Breast epithelium (tissue), 4 donors: ENCODE results near the gene LIN7C. TPM values are rescaled to one million over a fixed set of nuclear protein-coding genes. Genes with fewer than 3 reads are reported as not detected.
"Not testable (repeated sequence)": the region's sequence is repeated elsewhere in the genome, so short reads cannot be mapped to it uniquely, and the experiment has no call there.

ENCODE experiments used
- DNase-seq, 2 donors: peaks; one replicate each; pipeline ENCODE4 v3.0.0-alpha.2; 2019; ENCODE audit warnings: low spot score in 2 of 2
- H3K27ac ChIP-seq, 2 donors: fragments of 200-600 bp; sonication (generic) in 1 of 2; one replicate each; pipeline ENCODE4 v1.5.1; 2016 to 2019; ENCODE audit warnings: mild to moderate bottlenecking in 1 of 2
- H3K27me3 ChIP-seq, 2 donors: fragments of 200-600 bp; sonication (generic) in 1 of 2; one replicate each; pipeline versions ENCODE4 v1.5.1 to v1.6.0; 2017 to 2019; ENCODE audit warnings: control low read depth in 1 of 2, mild to moderate bottlenecking in 1 of 2
- H3K36me3 ChIP-seq: fragments of 200-600 bp; one replicate; pipeline ENCODE4 v1.5.1; 2019
- H3K4me1 ChIP-seq, 2 donors: fragments of 200-600 bp; sonication (generic); one replicate each; pipeline ENCODE4 v1.5.1; 2016 to 2019; ENCODE audit warnings: control low read depth in 1 of 2
- H3K4me3 ChIP-seq, 3 donors: fragments of 200-600 bp; sonication (generic); 1 replicate in 2 of 3; 2 replicates in 1 of 3; pipeline ENCODE4 v1.5.1; 2016 to 2019; ENCODE audit warnings: mild to moderate bottlenecking in 3 of 3, moderate library complexity in 2 of 3
- H3K9me3 ChIP-seq, 2 donors: fragments of 200-600 bp; sonication (generic) in 1 of 2; one replicate each; pipeline ENCODE4 v1.5.1; 2016 to 2019; ENCODE audit warnings: control low read depth in 1 of 2
- POLR2A ChIP-seq: fragments of 450-650 bp; IDR thresholded peaks from one replicate; pipeline ENCODE4 v1.6.1; 2016; ENCODE audit warnings: antibody characterized with exemption, mild to moderate bottlenecking, moderate library complexity
- POLR2AphosphoS5 ChIP-seq, 3 donors: sonication (generic); formaldehyde crosslinking; IDR thresholded peaks; one replicate each; pipeline ENCODE4 v1.6.1; 2017; ENCODE audit warnings: antibody characterized with exemption in 3 of 3
- intact Hi-C: fragments of 100-400 bp; cut with DNase I; formaldehyde crosslinking; loops from one replicate; pipeline ENCODE4 v1.15.1; 2023; ENCODE audit warnings: low total_unique reads
- total RNA-seq, 3 donors: library from RNA; depleted of rRNA; stranded (reverse); fragments of >200 nt; gene quantifications; one replicate each; pipeline ENCODE4 v1.1.0, GENCODE V29; 2016
- TF ChIP-seq, protein P1 (sequence below), 3 donors: fragments of 450-650 bp; IDR thresholded peaks; one replicate each; pipeline ENCODE4 v1.5.1; 2016 to 2017; ENCODE audit warnings: antibody characterized with exemption in 3 of 3, mild to moderate bottlenecking in 3 of 3, moderate library complexity in 3 of 3

LIN7C gene
- total RNA-seq, 3 donors from 2014 or later, result 26.6 to 43.8 (median 38.0) TPM

DNA sequence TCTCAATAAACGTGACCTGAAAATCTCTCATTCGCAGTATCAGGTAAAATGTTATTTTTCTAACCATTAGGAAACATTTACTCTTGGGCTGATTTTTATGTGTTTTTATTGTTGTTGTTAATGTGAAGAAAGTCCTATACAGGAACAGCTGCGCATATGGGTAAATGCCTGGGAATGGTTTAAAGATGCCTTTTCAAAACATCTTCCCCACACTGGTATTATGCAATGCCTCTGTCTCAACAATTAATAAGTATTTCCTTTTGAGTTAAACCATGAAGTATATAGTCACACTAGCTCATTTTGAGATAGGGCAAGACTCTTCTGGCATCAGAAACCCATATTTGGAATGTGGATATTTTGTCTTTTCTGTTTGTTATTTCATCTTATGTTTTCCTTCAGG is 13.7 kb upstream of the LIN7C start:
- TF ChIP-seq, protein P1, sequence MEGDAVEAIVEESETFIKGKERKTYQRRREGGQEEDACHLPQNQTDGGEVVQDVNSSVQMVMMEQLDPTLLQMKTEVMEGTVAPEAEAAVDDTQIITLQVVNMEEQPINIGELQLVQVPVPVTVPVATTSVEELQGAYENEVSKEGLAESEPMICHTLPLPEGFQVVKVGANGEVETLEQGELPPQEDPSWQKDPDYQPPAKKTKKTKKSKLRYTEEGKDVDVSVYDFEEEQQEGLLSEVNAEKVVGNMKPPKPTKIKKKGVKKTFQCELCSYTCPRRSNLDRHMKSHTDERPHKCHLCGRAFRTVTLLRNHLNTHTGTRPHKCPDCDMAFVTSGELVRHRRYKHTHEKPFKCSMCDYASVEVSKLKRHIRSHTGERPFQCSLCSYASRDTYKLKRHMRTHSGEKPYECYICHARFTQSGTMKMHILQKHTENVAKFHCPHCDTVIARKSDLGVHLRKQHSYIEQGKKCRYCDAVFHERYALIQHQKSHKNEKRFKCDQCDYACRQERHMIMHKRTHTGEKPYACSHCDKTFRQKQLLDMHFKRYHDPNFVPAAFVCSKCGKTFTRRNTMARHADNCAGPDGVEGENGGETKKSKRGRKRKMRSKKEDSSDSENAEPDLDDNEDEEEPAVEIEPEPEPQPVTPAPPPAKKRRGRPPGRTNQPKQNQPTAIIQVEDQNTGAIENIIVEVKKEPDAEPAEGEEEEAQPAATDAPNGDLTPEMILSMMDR (IDR thresholded peaks at IDR 0.05), result no peak
- no peak for TF ChIP-seq POLR2AphosphoS5 (IDR thresholded peaks at IDR 0.05)
- TF ChIP-seq POLR2A, result no peak
- Histone ChIP-seq H3K27ac (no peak overlapping the region), H3K36me3 (no peaks in the 10 kb centered on the region), H3K4me3 (no peak overlapping the region), H3K9me3 (no peaks in the 10 kb centered on the region), H3K4me1 (no peaks in the 10 kb centered on the region), H3K27me3 (no peaks in the 10 kb centered on the region)
- intact Hi-C loops, result no loop called here
- no peak for DNase-seq

DNA sequence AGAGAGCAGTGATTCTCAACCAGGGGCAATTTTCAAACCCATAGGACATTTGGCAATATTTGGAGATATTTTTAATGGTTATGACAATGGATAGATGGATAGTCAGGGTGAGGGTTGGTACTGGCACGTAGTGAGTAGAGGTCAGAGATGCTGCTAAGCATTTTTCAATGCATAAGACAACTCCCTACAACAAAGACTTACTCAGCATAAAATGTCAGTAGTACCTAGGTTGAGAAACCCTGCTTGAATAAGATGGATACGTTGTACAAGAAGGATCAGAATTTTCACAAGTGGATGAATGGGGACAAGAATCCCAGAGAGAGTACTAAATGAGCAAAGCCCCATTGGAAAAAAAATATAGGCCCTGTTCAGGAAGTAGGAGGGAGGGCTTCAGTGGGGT is 11.9 kb upstream of the LIN7C start:
- H3K27me3 ChIP-seq, result no peaks in the 10 kb centered on the region
- intact Hi-C loops, result no loop called here
- no peak for TF ChIP-seq POLR2AphosphoS5 (IDR thresholded peaks at IDR 0.05)

DNA sequence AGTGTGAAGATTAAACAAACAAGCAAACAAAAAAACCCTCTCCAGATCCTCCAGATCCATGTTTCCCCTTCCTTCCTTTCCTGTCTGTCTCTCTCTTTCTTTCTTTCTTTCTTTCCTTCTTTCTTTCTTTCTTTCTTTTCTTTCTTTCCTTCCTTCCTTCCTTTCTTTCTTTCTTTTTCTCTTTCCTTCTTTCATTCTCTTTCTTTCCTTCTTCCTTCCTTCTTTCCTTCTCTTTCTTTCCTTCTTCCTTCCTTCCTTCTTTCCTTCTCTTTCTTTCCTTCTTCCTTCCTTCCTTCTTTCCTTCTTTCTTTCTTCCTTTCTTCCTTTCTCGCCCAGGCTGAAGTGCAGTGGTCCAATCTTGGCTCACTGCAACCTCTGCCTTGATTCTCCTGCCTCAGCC is 10.9 kb upstream of the LIN7C start:
- H3K36me3 ChIP-seq, H3K4me3 ChIP-seq, DNase-seq, H3K4me1 ChIP-seq, intact Hi-C loops, H3K27me3 ChIP-seq, H3K27ac ChIP-seq, H3K9me3 ChIP-seq: not testable (repeated sequence)

More for the DNA sequence above, 11.9 kb upstream of the LIN7C start:
- H3K36me3 ChIP-seq, result no peaks in the 10 kb centered on the region
- no peak overlapping the region for H3K4me3 ChIP-seq
- H3K4me1 ChIP-seq, result no peaks in the 10 kb centered on the region
- H3K27ac ChIP-seq, result no peak overlapping the region
- H3K9me3 ChIP-seq, result no peaks in the 10 kb centered on the region
- DNase-seq, result no peak

DNA sequence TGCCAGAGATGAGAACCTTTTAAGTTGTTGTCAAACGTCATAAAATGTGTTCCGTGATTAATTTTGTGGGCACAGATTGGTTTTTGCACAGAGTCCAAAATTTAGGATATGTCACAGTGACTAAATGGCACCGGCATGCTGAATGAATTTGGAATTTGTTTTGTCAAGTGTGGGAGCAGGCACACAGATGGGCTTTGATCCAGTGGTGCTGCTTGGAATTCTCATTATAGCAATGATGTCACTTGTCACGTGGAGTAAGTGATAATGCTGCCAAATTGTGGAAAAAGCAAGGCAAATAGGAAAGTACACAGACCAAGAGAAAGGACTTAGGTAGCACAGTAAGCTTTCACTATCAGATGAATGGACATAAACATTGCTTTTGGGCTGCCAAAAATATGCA is 8.0 kb upstream of the LIN7C start:
- H3K36me3 ChIP-seq, result no peaks in the 10 kb centered on the region
- TF ChIP-seq, protein P1 (IDR thresholded peaks at IDR 0.05), result no peak
- TF ChIP-seq POLR2AphosphoS5 (IDR thresholded peaks at IDR 0.05) (no peak), POLR2A (no peak)
- no peak overlapping the region for H3K27ac ChIP-seq
- DNase-seq, result no peak
- H3K4me3 ChIP-seq, result no peak overlapping the region
- no peaks in the 10 kb centered on the region for H3K4me1 ChIP-seq
- no peaks in the 10 kb centered on the region for H3K27me3 ChIP-seq
- intact Hi-C loops, result no loop called here
- no peaks in the 10 kb centered on the region for H3K9me3 ChIP-seq

DNA sequence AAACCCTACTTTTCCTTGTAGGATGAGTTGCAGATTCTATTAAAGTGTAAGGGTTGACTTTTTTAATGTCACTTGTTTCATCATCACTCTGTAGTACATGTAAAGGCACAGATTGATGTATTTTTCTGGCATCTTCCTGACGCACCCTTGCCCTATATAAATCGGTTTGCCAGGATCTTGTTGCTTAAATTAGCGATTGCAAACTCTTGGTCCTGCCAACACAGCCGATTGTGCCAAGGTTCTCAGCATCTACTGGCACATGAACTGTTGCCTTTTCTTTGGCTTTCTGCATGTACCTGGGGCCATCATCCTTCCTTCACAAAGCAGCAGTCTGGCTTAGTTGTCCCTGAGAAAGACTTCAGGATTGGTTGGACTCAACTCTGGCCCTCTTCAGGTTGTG is 7.5 kb upstream of the LIN7C start:
- intact Hi-C loops, result no loop called here
- H3K27ac ChIP-seq, result no peak overlapping the region
- no peaks in the 10 kb centered on the region for H3K4me1 ChIP-seq
- H3K9me3 ChIP-seq, result no peaks in the 10 kb centered on the region
- DNase-seq, result no peak
- H3K36me3 ChIP-seq, result no peaks in the 10 kb centered on the region
- TF ChIP-seq, protein P1 (IDR thresholded peaks at IDR 0.05), result no peak
- no peak for TF ChIP-seq POLR2A
- no peak for TF ChIP-seq POLR2AphosphoS5 (IDR thresholded peaks at IDR 0.05)
- H3K27me3 ChIP-seq, result no peaks in the 10 kb centered on the region
- H3K4me3 ChIP-seq, result no peak overlapping the region

DNA sequence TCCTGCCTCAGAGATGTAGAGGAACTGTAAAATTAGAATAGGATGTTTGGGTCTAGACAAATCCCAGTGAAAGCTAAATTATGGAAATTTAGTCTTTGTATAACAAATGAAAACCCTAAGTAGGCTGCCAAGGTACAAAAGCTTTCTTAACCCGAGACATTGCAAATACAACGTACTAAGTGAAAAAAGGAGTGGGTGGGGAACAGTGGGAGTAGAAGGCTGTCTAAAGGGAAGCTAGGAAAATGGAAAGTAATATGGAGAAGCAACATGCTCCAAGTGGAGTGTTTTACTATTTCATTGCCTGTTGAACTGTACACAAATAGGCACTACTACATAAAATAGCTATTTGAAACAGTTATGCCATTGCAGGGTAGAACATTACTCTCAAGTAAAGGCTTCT is 6.8 kb upstream of the LIN7C start:
- Histone ChIP-seq H3K4me3 (no peak overlapping the region), H3K36me3 (no peaks in the 10 kb centered on the region), H3K4me1 (no peaks in the 10 kb centered on the region), H3K9me3 (no peaks in the 10 kb centered on the region), H3K27me3 (no peaks in the 10 kb centered on the region), H3K27ac (no peak overlapping the region)
- intact Hi-C loops, result no loop called here
- DNase-seq, result no peak
- TF ChIP-seq POLR2AphosphoS5 (IDR thresholded peaks at IDR 0.05) (no peak), POLR2A (no peak)
- TF ChIP-seq, protein P1 (IDR thresholded peaks at IDR 0.05), result no peak
